ENCODE measurements around the gene LARP4B.

GRCh38 chr10:969473-970150, 38.1 kb upstream of the LARP4B start:
- TF ChIP-seq EZH2 (IDR thresholded peaks at IDR 0.05): no peak
- no peak for TF ChIP-seq POLR2AphosphoS5 (IDR thresholded peaks at IDR 0.05; ENCODE audit: borderline replicate concordance, low read depth, low read length)
- no peak for TF ChIP-seq FOXP2 (optimal IDR thresholded peaks at IDR 0.05; ENCODE audit: control extremely low read depth, extremely low read length, insufficient read depth)
